ENCODE measurements around the gene IDS. TPM values are rescaled to one million over a fixed set of nuclear protein-coding genes. Genes with fewer than 3 reads are reported as not detected.

Gene IDS
- total and polyA plus RNA-seq, 2 of the 8 experiments (the other 6 are each of a cell fraction or from before 2014, with no cell fraction given), result 19.9 to 20.7 TPM

- TF ChIP-seq, protein P1, sequence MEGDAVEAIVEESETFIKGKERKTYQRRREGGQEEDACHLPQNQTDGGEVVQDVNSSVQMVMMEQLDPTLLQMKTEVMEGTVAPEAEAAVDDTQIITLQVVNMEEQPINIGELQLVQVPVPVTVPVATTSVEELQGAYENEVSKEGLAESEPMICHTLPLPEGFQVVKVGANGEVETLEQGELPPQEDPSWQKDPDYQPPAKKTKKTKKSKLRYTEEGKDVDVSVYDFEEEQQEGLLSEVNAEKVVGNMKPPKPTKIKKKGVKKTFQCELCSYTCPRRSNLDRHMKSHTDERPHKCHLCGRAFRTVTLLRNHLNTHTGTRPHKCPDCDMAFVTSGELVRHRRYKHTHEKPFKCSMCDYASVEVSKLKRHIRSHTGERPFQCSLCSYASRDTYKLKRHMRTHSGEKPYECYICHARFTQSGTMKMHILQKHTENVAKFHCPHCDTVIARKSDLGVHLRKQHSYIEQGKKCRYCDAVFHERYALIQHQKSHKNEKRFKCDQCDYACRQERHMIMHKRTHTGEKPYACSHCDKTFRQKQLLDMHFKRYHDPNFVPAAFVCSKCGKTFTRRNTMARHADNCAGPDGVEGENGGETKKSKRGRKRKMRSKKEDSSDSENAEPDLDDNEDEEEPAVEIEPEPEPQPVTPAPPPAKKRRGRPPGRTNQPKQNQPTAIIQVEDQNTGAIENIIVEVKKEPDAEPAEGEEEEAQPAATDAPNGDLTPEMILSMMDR (IDR thresholded peaks at IDR 0.05; ENCODE audit: control extremely low read depth in 1 of 3, insufficient read depth in 1 of 3, low read depth in 1 of 3, low read length in 3 of 3), result no peak
- no peak for TF ChIP-seq CHD7 (IDR thresholded peaks at IDR 0.05; ENCODE audit: insufficient replicate concordance, low read length)
- TF ChIP-seq SIRT6 (IDR thresholded peaks at IDR 0.05; ENCODE audit: low read length), result no peak
- TF ChIP-seq KDM5A (IDR thresholded peaks at IDR 0.05; ENCODE audit: low read length), result no peak
- no peak for TF ChIP-seq BRCA1 (IDR thresholded peaks at IDR 0.05; ENCODE audit: low read depth, low read length)
- TF ChIP-seq YY1 (IDR thresholded peaks at IDR 0.05; ENCODE audit: low read depth, low read length), result no peak
Observed at GRCh38 chrX:149540131-149540620, 35.1 kb upstream of the IDS start (continued).

All from H1 (cell line).